CD1c-positive myeloid dendritic cell (primary cell): ENCODE data around the gene PAGR1.

Experiments
- DNase-seq: peaks from one replicate; pipeline ENCODE4 v3.0.0-alpha.2; 2016; ENCODE audit errors: extremely low spot score

PAGR1 gene

DNA sequence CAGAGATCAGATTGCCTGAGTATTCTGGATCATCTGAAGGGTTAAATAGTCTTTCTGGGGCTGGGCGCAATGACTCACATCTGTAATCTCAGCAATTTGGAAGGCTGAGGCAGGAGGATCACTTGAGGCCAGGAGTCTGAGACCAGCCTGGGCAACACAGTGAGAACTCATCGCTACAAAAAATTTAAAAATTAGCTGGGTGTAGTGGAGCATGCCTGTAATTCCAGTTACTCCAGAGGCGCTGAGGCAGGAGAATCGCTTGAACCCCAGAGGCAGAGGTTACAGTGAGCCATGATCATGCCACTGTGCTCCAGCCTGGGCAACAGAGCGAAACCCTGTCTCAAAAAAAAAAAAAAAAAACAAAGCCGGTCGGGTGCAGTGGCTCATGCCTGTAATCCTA lies 20.0 kb downstream of the PAGR1 start:
- no peak for DNase-seq

DNA sequence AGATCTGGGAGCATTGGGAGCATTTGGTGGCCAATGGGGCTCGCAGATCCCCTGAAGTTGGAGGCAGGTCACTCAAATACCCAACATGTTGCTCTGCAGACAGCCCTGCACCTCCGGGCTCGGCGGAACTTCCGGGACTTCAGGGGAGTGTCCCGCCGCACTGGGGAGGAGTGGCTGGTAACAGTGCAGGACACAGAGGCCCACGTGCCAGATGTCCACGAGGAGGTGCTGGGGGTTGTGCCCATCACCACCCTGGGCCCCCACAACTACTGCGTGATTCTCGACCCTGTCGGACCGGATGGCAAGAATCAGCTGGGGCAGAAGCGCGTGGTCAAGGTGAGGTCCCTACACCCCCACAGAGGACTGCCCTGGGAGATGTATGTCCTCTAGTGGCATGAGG lies 20.7 kb downstream of the PAGR1 start:
- DNase-seq: no peak

DNA sequence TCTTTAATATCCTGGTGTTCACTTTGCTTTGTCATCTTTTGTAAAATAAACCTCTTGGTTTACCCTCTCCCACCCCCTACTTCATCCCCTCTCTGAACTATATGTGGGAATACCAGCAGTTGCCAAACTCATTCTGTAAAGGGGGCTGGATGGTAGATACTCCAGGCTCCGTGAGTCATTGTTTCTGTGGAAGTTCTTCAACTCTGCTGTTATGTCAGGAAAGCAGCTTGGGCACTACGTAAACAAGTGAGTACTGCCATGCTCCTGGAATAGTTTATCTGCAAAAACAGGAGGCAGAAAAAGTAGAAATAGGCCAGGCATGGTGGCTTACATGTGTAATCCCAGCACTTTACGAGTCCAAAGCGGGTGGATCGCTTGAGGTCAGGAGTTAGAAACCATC lies 21.9 kb downstream of the PAGR1 start:
- no peak for DNase-seq

DNA sequence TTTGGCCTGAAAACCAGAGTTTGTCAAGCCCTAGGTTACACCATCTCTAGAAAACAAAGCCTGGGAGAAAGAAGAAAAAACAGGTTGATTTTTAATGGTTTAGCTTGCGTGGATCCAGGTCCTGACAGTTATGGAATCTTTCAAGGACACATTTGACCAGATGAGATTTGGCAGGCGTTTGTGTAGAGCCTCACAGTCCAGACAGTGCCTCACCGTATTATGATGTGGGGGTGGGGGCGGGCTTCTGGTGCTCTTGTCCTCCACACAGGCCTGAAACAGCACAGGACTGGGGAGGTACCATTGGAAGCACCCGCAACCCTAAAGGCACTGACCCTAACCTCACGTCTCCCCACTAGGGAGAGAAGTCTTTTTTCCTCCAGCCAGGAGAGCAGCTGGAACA lies 23.9 kb downstream of the PAGR1 start:
- no peak for DNase-seq

DNA sequence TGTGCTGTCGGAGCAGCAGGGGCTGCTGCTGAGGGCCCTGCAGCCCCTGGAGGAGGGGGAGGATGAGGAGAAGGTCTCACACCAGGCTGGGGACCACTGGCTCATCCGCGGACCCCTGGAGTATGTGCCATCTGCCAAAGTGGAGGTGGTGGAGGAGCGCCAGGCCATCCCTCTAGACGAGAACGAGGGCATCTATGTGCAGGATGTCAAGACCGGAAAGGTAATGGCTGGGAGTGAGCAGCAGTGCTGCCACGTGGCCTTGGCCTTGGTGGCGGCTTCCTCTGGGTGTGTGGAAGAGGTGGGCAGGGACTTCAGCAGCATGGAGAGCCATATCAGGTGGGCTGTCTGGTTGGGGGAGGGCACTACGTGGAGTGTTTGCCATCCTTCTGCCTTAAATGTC lies 24.3 kb downstream of the PAGR1 start:
- DNase-seq: no peak

DNA sequence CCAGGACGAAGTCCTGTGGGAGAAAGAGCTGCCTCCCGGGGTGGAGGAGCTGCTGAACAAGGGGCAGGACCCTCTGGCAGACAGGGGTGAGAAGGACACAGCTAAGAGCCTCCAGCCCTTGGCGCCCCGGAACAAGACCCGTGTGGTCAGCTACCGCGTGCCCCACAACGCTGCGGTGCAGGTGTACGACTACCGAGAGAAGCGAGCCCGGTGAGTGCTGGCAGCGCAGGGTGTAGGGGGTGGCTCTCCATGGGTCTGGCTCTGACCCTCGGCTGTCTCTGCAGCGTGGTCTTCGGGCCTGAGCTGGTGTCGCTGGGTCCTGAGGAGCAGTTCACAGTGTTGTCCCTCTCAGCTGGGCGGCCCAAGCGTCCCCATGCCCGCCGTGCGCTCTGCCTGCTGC lies 25.7 kb downstream of the PAGR1 start:
- no peak for DNase-seq

DNA sequence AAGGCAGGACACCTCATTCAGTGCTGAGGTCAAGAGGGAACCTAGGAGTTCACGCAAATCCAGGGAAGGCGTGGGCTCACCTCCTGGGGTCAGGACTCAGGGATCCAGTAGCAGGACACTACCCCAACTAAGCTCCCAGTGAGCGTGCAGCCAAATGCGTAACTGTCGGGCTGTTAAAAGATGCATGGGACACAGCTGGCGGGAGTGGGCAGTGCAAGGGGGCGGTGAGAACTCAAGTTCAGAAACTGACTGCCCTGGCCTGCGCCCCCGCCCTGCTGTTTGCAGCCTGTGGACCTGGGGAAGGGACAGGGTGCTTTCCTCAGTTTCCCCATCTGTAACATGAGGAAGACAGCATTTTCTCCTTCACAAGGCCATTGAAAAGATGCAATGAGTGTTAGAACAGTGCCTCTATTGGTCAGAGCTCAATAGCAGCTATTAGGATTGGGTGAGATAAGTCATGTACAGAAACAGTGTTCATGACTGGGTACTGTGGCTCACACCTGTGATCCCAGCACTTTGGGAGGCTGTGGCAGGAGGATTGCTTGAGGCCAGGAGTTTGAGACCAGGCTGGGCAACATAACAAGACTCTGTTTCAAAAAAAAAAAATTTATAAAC lies 26.9 kb downstream of the PAGR1 start:
- no peak for DNase-seq

DNA sequence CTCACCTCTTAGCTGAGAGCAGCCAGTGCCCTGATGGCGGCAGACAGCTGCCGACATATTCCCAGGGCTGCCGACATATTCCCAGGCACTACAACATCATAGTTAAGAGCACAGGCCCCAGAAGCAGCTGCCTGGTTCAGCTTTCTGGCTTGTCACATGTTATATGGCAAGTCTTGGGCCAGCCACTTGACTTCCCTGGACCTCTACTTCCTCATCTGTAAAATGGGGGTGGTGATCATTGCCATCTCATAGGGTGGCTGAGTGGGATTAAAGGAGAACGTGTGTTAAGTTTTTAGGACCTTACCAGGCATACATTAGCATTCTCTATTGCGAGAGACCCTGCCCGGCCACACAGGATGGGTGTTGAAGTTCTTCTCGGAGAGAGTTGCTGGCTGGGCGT lies 28.0 kb downstream of the PAGR1 start:
- DNase-seq: peak; percentile 10

DNA sequence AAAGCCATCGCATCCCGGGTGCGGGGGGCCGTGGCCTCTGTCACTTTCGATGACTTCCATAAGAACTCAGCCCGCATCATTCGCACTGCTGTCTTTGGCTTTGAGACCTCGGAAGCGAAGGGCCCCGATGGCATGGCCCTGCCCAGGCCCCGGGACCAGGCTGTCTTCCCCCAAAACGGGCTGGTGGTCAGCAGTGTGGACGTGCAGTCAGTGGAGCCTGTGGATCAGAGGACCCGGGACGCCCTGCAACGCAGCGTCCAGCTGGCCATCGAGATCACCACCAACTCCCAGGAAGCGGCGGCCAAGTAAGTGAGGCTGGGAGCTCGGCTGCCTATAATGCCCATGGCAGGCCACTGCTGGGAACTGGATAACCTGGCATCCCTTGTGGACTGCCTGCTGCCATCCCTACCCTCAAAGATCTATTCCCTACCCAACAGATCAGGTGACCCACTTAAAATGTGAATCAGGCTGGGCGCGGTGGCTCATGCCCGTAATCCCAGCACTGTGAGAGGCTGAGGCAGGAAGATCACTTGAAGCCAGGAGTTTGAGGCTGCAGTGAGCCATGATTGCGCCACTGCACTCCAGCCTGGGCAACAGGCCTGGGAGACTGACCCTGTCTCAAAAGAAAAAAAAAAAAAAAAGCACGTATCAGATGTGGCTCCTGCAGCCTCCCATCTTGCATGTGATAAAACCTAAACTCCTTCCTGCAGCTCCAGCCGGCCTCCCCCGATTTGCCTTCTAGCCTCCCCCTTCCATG lies 28.8 kb downstream of the PAGR1 start:
- DNase-seq: no peak

DNA sequence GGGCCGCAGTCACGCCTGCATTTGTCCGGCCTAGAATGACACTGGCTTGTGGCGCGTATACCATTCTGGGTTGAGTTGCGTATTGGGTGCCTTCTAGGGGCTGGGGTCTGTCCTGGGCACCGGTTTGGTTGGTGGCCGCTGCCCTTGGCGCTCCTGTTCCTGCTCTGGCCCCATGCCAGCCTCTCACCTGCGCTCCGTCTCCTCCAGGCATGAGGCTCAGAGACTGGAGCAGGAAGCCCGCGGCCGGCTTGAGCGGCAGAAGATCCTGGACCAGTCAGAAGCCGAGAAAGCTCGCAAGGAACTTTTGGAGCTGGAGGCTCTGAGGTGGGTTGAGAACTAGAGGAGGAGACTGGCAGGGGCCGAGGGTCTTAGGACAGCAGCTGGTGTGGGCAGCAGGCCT lies 29.7 kb downstream of the PAGR1 start:
- DNase-seq: no peak

DNA sequence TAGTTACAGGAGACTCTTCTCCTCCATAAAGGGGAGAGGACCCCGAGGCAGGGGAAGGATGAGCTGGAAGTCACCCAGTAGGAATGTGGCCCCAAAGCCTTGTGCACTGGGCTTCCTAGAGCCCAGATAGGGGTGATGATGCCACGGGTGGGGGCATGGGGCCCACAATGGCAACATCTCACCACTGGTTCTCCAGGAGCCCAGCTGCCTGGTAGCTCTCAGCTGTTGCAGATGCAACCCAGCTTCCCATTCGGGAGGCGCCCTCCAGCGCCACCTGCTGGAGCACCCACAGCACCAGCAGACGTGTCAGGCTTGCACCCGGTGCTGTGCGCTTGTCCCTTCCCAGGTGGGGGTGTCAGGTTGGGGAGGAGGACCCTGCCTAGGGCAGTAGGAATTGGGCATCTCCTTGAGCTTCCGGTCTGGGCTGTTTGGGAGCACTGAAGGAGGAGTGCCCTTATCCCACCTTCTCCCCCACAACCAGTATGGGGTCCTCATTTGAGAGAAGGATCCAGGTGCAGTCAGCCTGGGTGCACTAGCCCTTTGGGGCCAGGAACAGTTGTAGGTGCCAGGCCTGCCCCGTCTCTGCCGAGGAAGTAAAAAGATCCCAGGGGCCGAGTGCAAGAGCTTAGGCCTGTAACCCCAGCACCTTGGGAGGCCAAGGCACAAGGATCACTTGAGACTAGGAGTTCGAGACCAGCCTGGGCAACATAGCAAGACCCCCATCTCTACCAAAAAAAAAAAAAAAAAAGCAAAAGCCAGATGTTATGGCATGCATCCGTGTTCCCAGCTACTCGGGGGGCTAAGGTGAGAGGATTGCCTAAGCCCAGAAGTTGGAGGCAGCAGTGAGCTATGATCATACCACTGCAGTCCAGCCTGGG lies 32.7 kb downstream of the PAGR1 start:
- peak; percentile 82 for DNase-seq

DNA sequence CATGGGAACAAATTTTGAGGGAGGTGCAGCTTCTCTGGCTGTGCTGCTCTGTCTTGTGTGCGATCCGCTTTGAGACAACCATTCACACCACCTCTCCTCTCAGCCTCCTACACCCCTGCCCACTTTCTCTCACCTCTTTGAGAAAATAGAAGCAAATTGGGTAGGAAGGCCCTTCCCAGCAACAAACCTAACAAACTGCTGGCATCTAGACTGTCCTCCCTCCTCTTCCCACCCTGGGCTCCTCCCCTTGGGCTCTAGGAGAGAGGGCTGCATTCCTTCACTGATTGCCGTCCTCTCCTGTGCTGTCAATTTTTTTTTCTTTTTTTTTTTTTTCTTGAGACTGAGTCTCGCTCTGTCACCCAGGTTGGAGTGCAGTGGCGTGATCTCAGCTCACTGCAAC lies 33.6 kb downstream of the PAGR1 start:
- no peak for DNase-seq

DNA sequence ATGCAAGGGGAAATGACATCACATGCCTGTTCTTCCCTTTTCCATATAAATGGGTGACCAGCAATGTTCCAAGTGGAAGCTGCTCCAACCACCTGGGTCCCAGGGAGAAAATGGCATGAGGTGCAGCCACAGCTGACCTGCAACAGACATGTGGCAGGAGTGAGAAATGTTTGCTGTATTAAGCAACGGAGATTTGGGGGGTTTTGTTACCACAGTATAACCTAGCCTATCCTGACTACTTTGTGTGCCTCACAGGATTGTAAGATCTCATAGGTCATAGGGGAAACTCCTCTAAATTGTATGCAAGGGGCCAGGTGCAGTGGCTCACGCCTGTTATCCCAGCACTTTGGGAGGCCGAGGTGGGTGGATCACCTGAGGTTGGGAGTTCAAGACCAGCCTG lies 35.0 kb downstream of the PAGR1 start:
- DNase-seq: no peak

DNA sequence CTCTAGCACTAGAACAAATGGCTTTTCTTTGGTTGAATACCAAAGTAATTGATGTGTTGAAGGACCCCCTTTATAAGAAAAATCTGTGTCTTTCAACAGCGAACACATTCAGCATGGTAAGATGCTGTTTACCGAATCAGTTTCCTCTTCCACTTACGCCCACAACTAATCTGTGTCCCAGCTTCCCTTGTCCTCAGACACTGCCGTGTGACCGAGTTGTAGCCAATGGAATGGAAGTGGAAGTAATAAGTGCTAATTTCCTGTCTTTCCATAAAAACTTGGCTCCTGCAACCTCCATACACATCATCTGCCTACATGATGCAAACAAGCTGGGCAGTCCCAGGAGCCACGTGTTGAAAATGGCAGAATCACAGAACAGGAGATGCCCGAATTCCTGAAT lies 36.7 kb downstream of the PAGR1 start:
- peak; percentile 67 for DNase-seq

DNA sequence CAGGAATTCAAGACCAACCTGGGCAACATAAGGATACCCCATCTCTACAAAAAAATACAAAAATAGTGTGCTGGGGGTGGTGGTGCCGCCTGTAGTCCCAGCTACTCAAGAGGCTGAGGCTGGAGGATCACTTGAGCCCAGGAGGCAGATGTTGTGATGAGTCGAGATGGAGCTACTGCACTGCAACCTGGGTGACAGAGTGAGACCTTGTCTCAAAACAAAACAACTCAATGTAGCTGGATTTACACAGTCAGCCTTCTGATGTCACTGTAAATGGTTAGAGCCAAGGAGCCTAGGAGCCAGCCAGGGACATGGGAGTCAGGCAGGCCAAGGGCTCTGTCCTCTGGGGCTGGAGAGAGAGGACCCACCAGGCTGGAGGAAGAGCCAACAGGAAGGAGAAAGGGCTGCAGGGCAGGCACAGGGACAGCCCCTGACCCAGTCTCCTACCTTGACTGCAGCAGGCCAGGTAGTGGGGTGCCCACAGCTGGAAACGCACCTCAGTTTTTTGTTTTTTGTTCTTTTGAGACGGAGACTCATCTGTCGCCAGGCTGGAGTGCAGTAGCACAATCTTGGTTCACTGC lies 38.7 kb downstream of the PAGR1 start:
- no peak for DNase-seq

DNA sequence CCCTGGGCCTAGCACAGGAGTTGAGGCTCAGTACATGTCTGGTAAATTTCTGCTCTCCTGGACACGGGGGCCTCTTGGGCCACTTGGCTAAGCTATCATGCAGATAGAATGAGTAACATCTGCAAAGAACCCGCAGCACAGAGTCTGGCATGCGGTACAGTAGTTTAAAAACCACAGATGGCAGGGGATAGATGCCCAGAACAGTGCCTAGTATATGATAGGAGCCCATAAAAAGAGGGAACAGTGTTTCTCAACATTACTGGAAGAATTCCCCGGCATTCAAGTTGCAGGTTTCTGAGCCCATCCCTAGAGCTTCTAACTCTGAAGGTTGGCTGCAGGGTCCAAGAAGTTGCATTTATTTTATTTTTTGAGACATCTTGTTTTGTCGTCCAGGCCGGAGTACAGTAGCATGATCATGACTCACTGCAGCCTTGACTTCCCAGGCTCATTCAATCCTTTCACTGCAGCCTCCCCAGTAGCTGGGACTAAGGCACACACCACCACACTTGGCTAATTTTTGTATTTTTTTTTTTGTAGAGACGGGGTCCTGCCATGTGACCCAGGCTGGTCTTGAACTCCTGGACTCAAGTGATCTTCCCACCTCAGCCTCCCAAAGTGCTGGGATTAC lies 41.3 kb downstream of the PAGR1 start:
- no peak for DNase-seq

DNA sequence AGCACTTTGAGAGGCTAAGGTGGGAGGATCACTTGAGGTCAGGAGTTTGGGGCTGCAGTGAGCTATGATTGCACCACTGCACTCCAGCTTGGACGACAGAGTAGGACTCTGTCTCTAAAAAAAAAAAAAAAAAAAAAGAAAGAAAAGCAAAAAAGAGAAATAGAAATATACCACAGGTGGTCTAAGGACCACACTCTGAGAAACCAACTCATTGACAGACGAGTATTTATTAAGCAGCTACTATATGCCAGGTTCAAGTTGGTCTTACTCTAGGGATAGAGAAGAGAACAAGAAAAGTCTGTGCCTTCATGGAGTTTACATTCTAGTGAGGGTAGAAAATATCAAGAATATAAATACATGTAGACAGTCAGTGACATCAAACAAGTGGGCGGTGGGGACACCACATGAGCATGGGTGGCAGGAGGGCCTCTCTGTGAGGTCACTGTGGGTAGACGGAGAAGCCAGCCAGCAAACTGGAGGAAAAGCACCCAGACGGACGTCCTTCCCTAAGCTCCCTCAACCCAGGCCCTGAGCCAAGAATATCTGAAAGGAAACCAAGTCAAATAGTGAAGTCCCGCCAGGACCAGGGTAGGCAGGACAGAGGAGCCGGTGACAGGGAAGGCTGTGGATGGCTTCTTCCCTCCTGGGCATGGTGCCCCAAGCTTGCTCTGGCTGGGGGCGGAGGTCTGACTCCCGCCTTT lies 42.3 kb downstream of the PAGR1 start:
- DNase-seq: peak; percentile 33

DNA sequence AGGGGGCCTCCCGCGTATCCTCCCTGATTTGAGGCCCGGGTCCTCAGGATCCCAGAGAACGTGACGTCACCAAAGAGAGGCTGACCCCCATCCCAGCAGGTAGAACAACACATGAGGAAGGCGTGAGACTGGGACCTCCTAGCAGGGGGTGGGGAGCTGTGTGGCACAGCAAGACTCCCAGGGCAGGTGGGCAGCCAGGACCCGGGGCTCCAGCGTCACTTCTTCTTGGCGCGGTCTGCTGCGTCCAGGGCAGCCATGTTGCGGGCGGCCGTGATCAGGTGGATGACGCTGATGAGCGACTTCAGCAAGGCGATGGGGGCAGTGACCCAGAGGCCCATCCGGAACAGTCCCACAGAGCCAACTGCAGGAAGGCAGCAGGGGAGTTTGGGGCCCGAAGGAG lies 43.0 kb downstream of the PAGR1 start:
- no peak for DNase-seq

DNA sequence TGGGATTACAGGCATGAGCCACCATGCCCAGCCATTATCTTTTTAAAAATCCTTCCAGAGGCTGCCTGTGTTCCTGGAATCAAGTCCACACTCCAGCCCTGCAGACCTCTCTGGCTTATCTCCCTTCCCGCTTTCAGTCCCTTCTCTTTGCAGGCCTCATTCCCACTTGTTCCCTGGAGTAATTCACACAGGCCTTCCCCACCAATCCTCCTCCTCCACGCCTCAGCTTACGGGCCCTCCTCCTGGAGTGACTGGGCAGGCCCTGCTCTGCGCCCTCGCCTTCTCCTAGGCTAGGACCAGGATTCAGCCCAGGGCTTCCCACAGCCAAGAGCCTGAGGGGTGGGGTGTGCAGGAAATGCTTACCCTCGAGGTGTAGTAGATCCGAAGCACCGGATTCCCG lies 44.3 kb downstream of the PAGR1 start:
- DNase-seq: no peak

DNA sequence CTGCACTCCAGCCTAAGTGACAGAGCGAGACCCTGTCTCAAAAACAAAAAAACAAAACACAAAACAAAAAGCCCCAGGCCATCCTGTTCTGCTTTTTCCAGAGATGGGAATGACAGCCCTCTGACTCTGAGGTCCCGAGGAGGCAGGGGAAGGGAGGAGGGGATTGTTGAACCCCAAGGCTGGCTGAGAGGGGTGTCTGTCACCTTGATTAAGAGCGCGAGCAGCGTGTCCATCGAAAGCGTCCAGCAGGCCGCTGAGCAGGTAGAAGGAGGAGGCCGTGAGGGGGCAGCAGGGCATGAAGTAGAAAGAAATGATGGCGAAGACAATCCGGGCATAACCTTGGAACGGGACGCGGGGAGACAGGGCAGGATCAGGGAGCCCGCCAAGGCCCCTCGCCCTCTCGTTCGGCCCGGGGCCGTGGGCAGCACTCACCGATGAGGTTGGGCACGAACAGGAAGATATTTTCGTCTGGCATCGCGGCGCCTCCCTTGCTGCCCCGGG lies 46.5 kb downstream of the PAGR1 start:
- no peak for DNase-seq
